Measurements from ENCODE around the gene APEX1.
A peak's percentile ranks its signal among the peaks of the same experiment; 100 is the strongest.
"Not testable (repeated sequence)": the region's sequence is repeated elsewhere in the genome, so short reads cannot be mapped to it uniquely, and the experiment has no call there.

The APEX1 gene

DNA sequence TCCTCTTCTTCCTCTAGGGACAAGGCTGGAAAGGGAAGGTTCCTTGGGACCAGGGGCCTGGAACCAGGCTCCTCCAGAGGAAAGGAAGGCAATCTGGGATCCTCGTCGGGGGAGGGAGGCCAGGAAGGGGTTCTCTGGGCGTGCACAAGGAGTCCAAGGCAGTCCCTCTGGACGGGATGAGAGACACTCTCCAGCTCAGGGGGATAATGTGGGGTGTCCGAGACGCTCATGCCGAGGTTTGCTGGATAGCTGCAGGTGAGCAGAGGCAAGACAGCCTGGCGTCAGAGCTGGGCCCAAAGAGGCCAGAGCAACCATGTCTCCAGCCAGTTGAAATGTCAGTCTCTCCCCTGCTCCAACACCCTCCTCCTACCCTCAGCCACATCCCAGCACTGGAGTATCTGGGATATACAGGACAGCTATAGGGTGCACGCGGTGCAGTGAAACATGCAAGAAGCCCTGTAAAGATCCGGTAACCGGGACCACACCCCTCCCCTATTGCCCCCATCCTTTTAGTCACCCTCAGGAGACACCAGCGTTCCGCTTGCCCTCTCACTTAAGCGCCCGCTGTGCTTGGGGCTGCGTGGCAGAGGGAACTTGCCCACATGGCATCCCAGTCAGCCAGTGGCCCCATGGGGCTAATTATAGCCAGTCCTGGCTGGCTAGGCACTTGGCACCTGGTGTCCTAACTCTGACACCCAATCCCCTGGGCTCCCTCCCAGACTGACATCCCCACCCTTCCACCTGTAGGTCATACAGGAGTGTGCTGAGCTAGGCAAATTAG, 19.3 kb upstream of the APEX1 start, which contains the start of gene KLHL33:
Gene KLHL33 (minus strand): TSS at position 585 of the 781 bp plus-strand sequence. CDS start 355 bp downstream, at position 230.
- DNase-seq (ENCODE audit: low spot score) = no peak

DNA sequence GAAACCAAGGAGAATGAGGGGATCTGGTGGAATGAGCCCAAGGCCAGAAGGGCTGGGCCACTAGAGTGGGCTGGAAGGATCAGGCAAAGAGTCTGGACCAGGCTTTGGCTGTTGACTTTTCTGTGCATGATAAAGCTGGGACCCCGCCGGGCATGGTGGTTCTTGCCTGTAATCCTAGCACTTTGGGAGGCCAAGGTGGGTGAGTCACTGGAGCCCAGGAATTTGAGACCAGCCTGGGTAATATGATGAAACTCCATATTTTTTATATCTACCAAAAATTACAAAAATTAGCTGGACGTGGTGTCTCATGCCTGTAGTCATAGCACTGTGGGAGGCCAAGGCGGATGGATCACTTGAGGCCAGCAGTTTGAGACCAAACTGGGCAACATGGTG, 18.7 kb upstream of the APEX1 start:
- no peak for DNase-seq (ENCODE audit: low spot score)

GRCh38 chr14:20438664-20439063, 16.4 kb upstream of the APEX1 start:
- no peak for DNase-seq (ENCODE audit: low spot score)

DNA sequence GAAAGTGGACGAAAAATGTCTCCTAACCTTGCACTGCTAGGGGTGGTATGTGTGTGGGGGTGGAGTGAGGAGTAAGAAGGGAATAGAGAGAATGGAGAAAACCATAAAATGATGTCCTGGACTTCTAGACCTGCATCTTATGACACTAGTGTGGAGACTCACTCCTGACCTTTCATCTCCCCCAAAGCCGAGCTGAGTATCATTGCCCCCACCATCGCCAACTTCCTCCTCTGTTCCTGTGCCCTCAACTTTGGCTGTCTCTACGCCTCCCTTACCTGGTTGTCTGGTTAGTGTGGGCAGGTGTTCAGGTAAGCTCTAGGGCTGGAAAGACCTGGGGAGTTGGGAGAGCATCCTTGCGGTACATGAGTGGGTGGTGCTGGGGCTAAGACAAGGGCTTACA, 14.6 kb upstream of the APEX1 start:
- DNase-seq (ENCODE audit: low spot score) = no peak

GRCh38 chr14:20440882-20441281, 14.1 kb upstream of the APEX1 start:
- no peak for DNase-seq (ENCODE audit: low spot score)

DNA sequence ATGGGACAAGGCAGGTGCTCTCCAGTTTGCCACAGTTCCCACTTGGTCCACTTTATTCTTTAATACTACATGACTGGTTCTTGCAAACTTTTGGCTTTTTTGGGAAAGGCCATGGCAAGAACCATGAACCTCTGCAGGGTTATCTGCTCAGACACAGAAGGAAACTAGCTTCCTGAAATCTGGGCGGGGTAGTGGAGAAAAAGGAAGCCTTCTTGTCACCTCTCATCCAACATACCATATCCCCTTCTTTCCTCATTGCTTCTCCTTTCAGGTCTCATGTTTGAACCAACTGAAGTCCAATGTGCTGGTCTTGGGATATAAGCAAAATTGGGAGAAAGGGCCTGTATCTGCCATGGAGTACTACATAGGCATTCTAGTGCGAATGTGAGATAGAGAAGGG, 13.6 kb upstream of the APEX1 start:
- DNase-seq (ENCODE audit: low spot score) = no peak

DNA sequence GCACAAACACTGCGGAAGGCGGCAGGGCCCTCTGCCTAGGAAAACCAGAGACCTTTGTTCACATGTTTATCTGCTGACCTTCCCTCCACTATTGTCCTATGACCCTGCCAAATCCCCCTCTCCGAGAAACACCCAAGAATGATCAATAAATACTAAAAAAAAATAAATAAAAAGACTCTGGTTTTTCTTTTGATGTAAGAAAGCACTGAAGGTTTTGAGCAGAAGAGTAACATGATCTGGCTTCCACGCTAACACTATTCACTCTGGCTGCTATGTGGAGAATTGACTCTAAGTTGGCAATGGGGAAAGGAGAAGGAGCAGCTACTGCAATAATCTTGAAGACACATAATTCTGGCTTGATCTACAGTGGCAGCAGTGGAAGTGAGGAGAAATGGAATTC, 11.4 kb upstream of the APEX1 start:
- not testable (repeated sequence) for DNase-seq (ENCODE audit: low spot score)

DNA sequence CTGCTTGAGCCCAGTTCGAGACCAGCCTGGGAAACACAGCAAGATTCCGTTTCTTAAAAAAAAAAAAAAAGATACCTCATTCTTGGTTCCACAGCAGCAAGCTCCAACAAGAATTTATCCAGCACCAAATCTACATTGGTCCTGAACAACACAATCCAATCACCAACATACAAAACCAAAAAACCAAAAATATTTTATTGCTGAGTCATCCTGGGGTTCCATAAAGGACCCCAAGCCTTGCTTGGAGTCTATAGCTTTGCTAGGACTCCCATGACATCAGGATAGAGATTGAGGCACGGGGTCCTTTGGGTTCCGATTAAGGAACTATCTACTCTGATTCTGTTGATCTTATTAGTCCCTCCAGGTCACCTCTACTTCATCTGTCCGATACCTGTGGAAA, 8.1 kb upstream of the APEX1 start:
- DNase-seq (ENCODE audit: low spot score) = no peak

DNA sequence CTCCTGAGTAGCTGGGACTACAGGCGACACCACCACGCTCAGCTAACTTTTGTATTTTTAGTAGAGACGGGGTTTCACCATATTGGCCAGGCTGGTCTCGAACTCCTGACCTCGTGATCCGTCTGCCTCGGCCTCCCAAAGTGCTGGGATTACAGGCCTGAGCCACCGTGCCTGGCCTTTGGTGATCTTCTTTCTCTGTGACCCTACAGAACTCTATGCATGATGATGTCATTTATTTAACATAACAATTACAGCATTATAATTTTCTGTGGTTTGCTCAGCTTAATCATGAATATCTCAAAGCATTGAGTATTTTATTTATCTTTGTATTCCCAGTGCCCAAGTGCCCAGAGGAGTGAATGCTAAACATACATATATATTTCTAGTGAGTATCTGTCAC, 2.2 kb upstream of the APEX1 start:
- not testable (repeated sequence) for DNase-seq (ENCODE audit: low spot score)

DNA sequence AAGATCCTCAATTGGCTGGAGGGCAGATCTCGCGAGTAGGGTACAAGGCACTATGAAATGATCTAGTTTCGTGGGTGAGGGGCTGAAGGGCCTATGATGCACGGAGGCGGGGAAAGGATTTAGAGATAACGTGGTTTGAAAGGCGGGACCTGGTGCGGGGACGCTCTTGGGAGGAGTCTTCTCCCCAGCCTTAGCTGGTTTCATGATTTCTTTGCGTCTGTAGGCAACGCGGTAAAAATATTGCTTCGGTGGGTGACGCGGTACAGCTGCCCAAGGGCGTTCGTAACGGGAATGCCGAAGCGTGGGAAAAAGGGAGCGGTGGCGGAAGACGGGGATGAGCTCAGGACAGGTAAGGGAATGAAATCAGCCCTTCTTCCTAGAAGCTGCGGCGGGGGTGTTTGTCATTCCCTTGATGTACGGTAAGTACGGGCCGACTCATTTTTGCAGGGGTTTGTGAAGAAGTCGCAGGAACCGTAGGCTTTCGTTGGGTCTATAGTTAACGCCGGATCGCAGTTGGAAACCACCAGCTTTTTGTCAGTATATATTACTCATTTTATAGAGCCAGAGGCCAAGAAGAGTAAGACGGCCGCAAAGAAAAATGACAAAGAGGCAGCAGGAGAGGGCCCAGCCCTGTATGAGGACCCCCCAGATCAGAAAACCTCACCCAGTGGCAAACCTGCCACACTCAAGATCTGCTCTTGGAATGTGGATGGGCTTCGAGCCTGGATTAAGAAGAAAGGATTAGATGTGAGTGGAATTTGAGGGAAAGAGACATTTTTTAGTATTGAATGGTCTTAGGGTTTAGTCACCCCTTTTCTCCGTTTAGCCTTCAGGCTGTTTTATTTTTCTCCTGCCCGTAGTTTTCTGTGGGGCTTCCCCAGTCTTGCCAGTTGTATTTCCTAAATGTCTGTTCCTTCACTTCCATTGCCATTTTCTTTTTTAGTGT, 602 bp downstream of the APEX1 start:
- peak; percentile 77 for DNase-seq (ENCODE audit: low spot score)

DNA sequence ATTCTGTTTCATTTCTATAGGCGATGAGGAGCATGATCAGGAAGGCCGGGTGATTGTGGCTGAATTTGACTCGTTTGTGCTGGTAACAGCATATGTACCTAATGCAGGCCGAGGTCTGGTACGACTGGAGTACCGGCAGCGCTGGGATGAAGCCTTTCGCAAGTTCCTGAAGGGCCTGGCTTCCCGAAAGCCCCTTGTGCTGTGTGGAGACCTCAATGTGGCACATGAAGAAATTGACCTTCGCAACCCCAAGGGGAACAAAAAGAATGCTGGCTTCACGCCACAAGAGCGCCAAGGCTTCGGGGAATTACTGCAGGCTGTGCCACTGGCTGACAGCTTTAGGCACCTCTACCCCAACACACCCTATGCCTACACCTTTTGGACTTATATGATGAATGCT, 1.9 kb downstream of the APEX1 start:
- DNase-seq (ENCODE audit: low spot score) = no peak

DNA sequence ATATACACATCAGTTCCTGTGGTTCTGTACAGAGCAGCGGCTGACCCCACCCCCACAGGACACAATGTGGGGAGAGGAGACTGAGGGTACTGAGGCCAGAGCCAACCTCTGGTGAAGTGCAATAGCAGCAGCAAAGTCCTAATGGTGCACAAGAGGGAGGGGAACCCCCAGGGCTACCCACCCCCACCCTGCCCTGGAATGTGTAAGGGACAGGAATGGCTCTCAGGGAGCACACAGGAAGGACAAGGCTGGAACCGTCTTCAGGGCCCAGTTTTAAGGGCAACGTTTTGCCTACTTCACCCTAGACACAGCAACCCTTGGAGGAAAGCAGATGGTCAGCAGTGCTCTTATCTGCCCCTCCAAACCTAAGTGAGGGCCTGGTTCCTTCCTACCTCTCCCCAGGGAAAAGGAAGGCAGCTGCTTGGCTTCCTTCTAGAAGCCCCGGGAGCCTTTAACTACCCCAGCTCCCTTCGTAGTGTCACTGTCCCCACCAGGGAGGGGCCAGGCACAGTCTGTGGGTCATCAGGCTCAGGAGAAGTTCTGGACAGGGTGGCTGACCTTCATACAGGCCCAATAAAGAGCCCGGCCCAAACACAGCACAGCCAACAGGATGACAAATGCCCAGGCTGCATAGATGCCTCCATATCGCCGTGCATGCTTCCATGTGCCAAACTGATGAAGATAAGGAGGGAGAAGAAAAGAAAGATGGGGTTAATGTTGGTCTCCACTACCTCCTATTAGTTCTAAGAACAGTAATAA, 3.2 kb downstream of the APEX1 start:
- no peak for DNase-seq (ENCODE audit: low spot score)

- no peak for DNase-seq (ENCODE audit: low spot score)
These were observed 5.6 kb downstream of the APEX1 start for GRCh38 chr14:20460458-20461224.

GRCh38 chr14:20461225-20462141, 6.5 kb downstream of the APEX1 start, which contains the start of gene PIP4P1:
TSS of gene PIP4P1 (minus strand) at chr14:20461434. CDS start at chr14:20461325, 109 bp downstream.
- peak; percentile 100 for DNase-seq (ENCODE audit: low spot score)

GRCh38 chr14:20468764-20469241, 13.8 kb downstream of the APEX1 start:
- DNase-seq (ENCODE audit: low spot score) = no peak

- peak; percentile 81 for DNase-seq (ENCODE audit: low spot score)
These were observed 14.3 kb downstream of the APEX1 start, which contains the start of gene PNP for GRCh38 chr14:20469242-20469889. TSS of gene PNP (plus strand) at chr14:20469406. CDS start at chr14:20469525, 119 bp downstream.

GRCh38 chr14:20469890-20470602, 15.0 kb downstream of the APEX1 start:
- peak; percentile 96 for DNase-seq (ENCODE audit: low spot score)

DNA sequence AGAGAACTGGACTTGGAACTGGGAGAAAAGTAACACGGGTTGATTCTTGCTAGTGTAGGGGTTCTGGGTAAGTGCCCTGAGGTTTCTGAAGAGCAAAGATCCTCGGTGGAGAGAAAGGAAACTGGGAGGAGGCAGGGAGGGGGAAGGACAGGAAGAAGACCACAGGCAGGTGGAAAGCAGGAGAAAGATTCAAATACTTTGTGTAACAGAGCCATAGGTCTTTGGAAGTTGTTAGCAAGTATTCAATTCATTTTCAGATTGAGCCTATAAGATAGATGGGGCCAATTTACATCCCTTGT, 15.5 kb downstream of the APEX1 start:
- DNase-seq (ENCODE audit: low spot score) = no peak

All from kidney capillary endothelial cell (primary cell).